ENCODE measurements around the gene KIF3A. TPM values are rescaled to one million over a fixed set of nuclear protein-coding genes. Genes with fewer than 3 reads are reported as not detected.

Gene KIF3A
- total and polyA plus RNA-seq, 2 of the 8 experiments (the other 6 are each of a cell fraction or from before 2014, with no cell fraction given): 3.1 to 13.1 TPM

DNA sequence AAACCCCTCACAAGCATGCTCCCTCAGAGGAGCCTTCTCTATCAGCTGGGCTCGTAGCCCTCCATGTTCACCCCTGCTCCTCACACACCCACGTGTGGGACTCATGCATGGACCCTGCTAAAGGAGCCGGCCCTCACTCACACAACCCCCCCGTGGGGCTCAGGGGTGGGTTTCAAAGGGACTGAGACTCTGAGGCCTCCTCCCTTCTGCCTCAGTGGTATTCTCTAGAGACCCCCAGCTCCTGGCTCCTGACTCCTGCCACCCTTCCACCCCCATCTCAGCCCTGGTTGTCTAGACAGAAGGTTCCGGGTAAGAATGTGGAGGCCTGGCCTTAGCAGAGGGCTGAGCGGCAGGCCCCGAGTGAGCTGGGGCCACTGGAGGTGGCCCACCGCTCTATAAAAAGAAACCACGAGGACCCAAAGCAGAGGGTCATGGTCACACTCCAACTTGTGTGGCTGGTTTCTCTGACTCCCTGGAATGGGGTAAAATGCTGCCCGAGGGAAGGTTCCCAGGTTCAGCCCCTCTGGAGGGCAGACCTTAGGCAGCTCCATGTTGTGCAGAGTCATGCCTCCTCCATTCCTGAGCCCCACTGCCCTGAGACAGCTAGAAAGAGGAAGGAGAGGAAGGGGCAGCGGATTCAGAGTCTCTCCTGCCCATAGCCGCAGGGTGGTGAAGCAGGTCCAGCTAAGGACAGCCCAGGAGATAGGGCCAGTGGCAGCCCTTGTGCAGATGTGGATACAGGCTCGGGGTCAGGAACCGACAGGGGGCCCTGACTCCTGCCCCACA, 28.9 kb upstream of the KIF3A start:
- CTCF ChIA-PET (ENCODE audit: partially characterized antibody): interaction anchor here (1.0 to 8.0 kb wide), 4 partner anchors 11 to 89 kb away, joined by 3 to 60 read pairs (median 8); no protein-coding TSS in a partner anchor

More for the DNA sequence above, 28.9 kb upstream of the KIF3A start:
- no peak overlapping the region for H2AFZ ChIP-seq (ENCODE audit: low read length)
- H2AK5ac ChIP-seq (ENCODE audit: low read depth, low read length): no peak overlapping the region
- H3K23ac ChIP-seq (ENCODE audit: insufficient read length): no peak overlapping the region
- peaks cover 0 to 12% of the 10 kb centered on the region in 2 experiments for H4K20me1 ChIP-seq (replicated peaks in 1 of 2; ENCODE audit: control insufficient read depth in 1 of 2, insufficient read depth in 2 of 2, low read length in 2 of 2)
- no peak for DNase-seq (ENCODE audit: low read depth in 1 of 2, low spot score in 2 of 2)
- no peaks in the 10 kb centered on the region for H3K79me2 ChIP-seq (ENCODE audit: control insufficient read depth in 1 of 2, insufficient read depth in 2 of 2, low read length in 2 of 2)
- H2BK120ac ChIP-seq (replicated peaks; ENCODE audit: low read depth, low read length): no peak overlapping the region
- no peak overlapping the region for H3K4me3 ChIP-seq (ENCODE audit: extremely low read depth in 1 of 4, insufficient read depth in 2 of 4, low read depth in 3 of 4, low read length in 4 of 4)
- H3K4me1 ChIP-seq (replicated peaks in 1 of 4; ENCODE audit: control insufficient read depth in 3 of 4, insufficient read depth in 4 of 4, low read length in 3 of 4): peaks cover 0 to 7% (median 1%) of the 10 kb centered on the region in 4 experiments; a peak in 3 of 7 replicates
- H3K79me1 ChIP-seq (ENCODE audit: low read depth, low read length): peaks cover 4% of the 10 kb centered on the region
- H2BK5ac ChIP-seq (ENCODE audit: low read depth, low read length): no peak overlapping the region
- 89% methylated on average over 13 of the region's 14 CpGs; no CpG with 5 or more reads in 1 of the 2 experiments for WGBS, 2 experiments (ENCODE audit: extremely low coverage in 1 of 2, insufficient coverage in 1 of 2, insufficient read length in 1 of 2, insufficient replicate concordance in 2 of 2, low coverage in 1 of 2, low lambda C conversion rate in 2 of 2, missing lambda C conversion rate in 1 of 2)
- no peaks in the 10 kb centered on the region; a peak in 2 of 8 replicates for H3K36me3 ChIP-seq (ENCODE audit: control insufficient read depth in 2 of 4, insufficient read depth in 4 of 4, low read length in 3 of 4)
- H4K91ac ChIP-seq (replicated peaks; ENCODE audit: insufficient read length, low read length): no peak overlapping the region
- no peak overlapping the region for H2BK12ac ChIP-seq (ENCODE audit: low read depth, low read length)
- POLR2A ChIA-PET (ENCODE audit: partially characterized antibody): interaction anchor here (1.2 to 1.3 kb wide), 2 partner anchors 11 to 52 kb away, joined by 3 to 4 read pairs; no protein-coding TSS in a partner anchor
- H3K56ac ChIP-seq (replicated peaks; ENCODE audit: insufficient read length, low read depth, low read length): no peak overlapping the region
- no peak overlapping the region for H3K4me2 ChIP-seq (ENCODE audit: insufficient read depth in 1 of 2, low read depth in 2 of 2, low read length in 2 of 2)
- H3K27ac ChIP-seq (ENCODE audit: low read depth, low read length): no peak overlapping the region
- H3K9ac ChIP-seq (replicated peaks in 1 of 4; ENCODE audit: extremely low read depth in 1 of 4, low read depth in 3 of 4, low read length in 3 of 4): no peak overlapping the region
- no peak overlapping the region for H2BK20ac ChIP-seq (ENCODE audit: low read length)
- H3K18ac ChIP-seq (ENCODE audit: extremely low read depth, low read length): no peak overlapping the region
- no peak overlapping the region for H4K8ac ChIP-seq (ENCODE audit: extremely low read depth, insufficient read depth, low read length)
- H3K4ac ChIP-seq (replicated peaks; ENCODE audit: insufficient read length, low read depth, low read length): no peak overlapping the region
- no peak for FAIRE-seq
- no peak overlapping the region for H3K14ac ChIP-seq (ENCODE audit: insufficient read length)
- no peaks in the 10 kb centered on the region; a peak in 1 of 7 replicates for H3K27me3 ChIP-seq (replicated peaks in 1 of 4; ENCODE audit: control insufficient read depth in 3 of 4, extremely low read depth in 1 of 4, insufficient read depth in 3 of 4, low read length in 3 of 4)
- TF ChIP-seq YY1 (IDR thresholded peaks at IDR 0.05; ENCODE audit: low read depth, low read length): no peak
- no peak for TF ChIP-seq TBP (IDR thresholded peaks at IDR 0.05; ENCODE audit: low read depth, low read length)
- no peak for TF ChIP-seq CHD1 (IDR thresholded peaks at IDR 0.05; ENCODE audit: low read depth, low read length)
- no peak for TF ChIP-seq ASH2L (IDR thresholded peaks at IDR 0.05; ENCODE audit: low read length)
- no peak for TF ChIP-seq CHD2 (IDR thresholded peaks at IDR 0.05; ENCODE audit: low read length)
- no peak for TF ChIP-seq HDAC6 (IDR thresholded peaks at IDR 0.05; ENCODE audit: low read depth, low read length)
- TF ChIP-seq, protein P1, sequence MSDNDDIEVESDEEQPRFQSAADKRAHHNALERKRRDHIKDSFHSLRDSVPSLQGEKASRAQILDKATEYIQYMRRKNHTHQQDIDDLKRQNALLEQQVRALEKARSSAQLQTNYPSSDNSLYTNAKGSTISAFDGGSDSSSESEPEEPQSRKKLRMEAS (IDR thresholded peaks at IDR 0.05): no peak
- H2BK15ac ChIP-seq (ENCODE audit: low read length): no peak overlapping the region
- H3K23me2 ChIP-seq (ENCODE audit: low read depth, low read length): no peaks in the 10 kb centered on the region
- H4K5ac ChIP-seq (ENCODE audit: insufficient read length, low read depth, low read length): no peak overlapping the region
- H3K9me3 ChIP-seq (ENCODE audit: insufficient read depth in 2 of 2, low read depth in 1 of 2, low read length in 1 of 2): no peaks in the 10 kb centered on the region
